Upper lobe of left lung (tissue), 4 donors: ENCODE results near the gene LAMA3.

Experiments used
- CTCF ChIP-seq, 6 experiments: fragments of 450-650 bp in 4 of 6; fragments of 200-600 bp in 2 of 6; sonication (generic) in 2 of 6; IDR thresholded peaks; one replicate each; pipeline ENCODE4 v1.5.1; 2016 to 2019; ENCODE audit warnings: antibody characterized with exemption in 6 of 6
- EP300 ChIP-seq, 4 donors: sonication (generic); formaldehyde crosslinking; IDR thresholded peaks; one replicate each; pipeline ENCODE4 v1.5.1; 2017; ENCODE audit warnings: antibody characterized with exemption in 4 of 4, control low read depth in 2 of 4
- POLR2A ChIP-seq, 4 donors: fragments of 450-650 bp; IDR thresholded peaks; one replicate each; pipeline ENCODE4 v1.5.1; 2016 to 2017; ENCODE audit warnings: antibody characterized with exemption in 4 of 4, mild to moderate bottlenecking in 2 of 4
- POLR2AphosphoS5 ChIP-seq, 2 donors: sonication (generic); formaldehyde crosslinking; IDR thresholded peaks; one replicate each; pipeline ENCODE4 v1.5.1; 2017; ENCODE audit warnings: antibody characterized with exemption in 2 of 2

DNA sequence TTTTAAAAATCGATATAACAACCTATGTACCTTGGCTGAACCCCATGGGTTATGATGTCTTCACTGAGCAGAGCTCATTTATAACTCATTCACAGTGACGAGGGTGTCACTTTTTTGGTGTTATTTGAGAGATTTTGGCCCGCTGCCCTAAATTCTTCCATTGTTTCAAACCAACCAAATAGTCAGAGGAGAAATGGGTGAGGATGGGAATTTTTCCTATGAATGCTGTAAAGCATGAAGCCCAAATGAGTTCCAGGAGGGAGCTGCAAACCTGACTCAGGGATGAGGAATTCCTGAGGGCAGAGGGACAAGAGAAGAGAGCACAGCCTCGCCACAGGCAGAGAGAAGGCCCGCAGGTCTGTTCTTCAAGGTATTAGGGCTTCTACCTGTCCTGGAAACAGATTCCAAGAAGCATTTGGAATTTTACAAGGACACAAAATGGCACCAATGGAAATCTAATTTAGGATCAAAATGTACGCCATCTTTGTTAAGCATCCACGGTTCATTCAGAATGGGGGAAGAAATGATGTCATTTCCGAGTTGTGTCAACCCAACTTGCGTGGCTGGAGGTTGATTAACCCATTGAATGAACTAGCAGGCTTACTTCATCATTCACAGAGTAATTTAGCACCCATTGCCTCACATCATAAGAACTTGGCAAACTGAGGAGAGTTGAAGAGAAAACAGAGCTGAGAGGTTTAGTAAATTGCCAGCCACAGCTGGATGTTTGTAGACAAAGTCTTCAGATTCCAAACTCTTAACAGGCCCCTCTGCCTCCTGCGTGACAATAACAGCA lies 133.5 kb downstream of the LAMA3 start:
- TF ChIP-seq CTCF (IDR thresholded peaks at IDR 0.05) (no peak), POLR2AphosphoS5 (IDR thresholded peaks at IDR 0.05) (no peak), POLR2A (IDR thresholded peaks at IDR 0.05) (no peak), EP300 (IDR thresholded peaks at IDR 0.05) (no peak)
